Fibroblast of villous mesenchyme (primary cell): Measurements from ENCODE around the gene SLC24A3. TPM values are rescaled to one million over a fixed set of nuclear protein-coding genes. Genes with fewer than 3 reads are reported as not detected.

Experiments used
- DNase-seq: peaks from one replicate; pipeline ENCODE4 v3.0.0-alpha.2; 2010; ENCODE audit warnings: low read depth
- H3K4me3 ChIP-seq: 2 replicates; pipeline ENCODE4 v1.5.1; 2011; ENCODE audit warnings: low read depth, mild to moderate bottlenecking, low read length
- CTCF ChIP-seq: IDR thresholded peaks from 2 replicates; pipeline ENCODE4 v1.5.1; 2012; ENCODE audit warnings: low read depth, mild to moderate bottlenecking, low read length; ENCODE audit not compliant: insufficient read depth
- total RNA-seq: library from RNA; depleted of rRNA; stranded (reverse); fragments of >200 nt; gene quantifications from 2 replicates; pipeline ENCODE4 v1.2.3, GENCODE V29; 2012

SLC24A3 gene
- total RNA-seq, 1 donor = 0.86 TPM

GRCh38 chr20:19510611-19511010 is 298.2 kb downstream of the SLC24A3 start:
- TF ChIP-seq CTCF = no peak
- H3K4me3 ChIP-seq = no peak overlapping the region
- no peak for DNase-seq

GRCh38 chr20:19511931-19512330 is 299.5 kb downstream of the SLC24A3 start:
- TF ChIP-seq CTCF = no peak
- no peak for DNase-seq
- no peak overlapping the region for H3K4me3 ChIP-seq

DNA sequence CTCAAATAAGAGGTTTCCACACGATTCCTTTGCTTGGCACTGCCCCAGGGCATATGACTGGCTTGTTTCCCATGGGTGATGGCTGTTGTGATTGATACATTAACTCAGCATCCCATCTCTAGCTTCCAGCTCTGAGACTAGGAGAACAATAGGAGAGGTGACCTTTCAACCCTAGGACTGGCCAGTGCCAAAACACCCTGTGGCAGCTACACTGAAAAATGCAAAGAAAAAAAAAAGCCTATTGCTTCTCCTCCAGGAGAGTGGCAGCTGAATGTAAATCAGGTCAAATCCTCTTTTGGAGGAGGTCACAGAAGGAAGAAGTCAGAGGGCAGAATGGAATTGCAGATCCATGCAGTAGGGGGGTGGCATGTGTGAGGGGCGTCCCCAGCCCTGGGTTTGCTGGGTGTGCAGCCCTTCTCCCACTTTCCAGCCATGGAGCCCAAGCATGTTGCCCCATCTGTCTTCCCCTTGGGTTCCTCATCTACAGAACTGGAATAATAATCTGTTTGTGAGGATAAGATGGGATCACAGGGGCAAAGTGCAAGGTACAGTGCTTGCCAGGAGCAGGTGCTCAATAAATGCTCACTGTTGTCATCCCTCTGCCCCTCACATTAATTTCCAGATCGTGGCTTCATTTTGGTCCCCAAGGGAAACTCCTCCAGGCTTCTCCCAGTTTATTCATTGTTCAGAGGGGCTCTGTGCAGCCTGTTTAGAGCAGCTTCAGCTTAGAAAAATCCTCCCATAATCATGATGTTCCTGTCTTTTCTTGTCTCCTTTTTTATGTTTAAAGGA is 300.6 kb downstream of the SLC24A3 start:
- TF ChIP-seq CTCF = no peak
- H3K4me3 ChIP-seq = no peak overlapping the region
- DNase-seq = no peak

DNA sequence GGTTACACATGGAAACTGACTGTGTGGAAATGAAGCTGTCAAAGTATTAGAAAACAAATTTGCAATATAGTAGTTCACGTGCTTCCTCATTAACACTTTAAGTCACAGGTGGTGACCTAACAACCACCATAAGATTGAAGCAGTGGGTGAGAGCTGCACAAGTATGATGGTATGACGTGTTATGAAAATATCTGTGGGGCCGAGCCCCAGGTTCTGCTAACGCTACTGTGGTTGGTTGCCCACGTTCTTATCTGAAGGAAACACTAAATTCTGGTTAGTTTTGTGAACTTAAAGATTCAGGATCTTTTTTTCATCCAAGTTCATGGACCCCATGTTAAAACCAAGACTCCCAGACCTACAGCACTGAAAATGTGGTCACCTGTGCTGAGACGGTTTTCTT is 302.6 kb downstream of the SLC24A3 start:
- no peak for TF ChIP-seq CTCF
- DNase-seq = no peak
- no peak overlapping the region for H3K4me3 ChIP-seq

GRCh38 chr20:19519466-19519865 is 307.0 kb downstream of the SLC24A3 start:
- no peak for DNase-seq
- H3K4me3 ChIP-seq = no peak overlapping the region
- no peak for TF ChIP-seq CTCF

DNA sequence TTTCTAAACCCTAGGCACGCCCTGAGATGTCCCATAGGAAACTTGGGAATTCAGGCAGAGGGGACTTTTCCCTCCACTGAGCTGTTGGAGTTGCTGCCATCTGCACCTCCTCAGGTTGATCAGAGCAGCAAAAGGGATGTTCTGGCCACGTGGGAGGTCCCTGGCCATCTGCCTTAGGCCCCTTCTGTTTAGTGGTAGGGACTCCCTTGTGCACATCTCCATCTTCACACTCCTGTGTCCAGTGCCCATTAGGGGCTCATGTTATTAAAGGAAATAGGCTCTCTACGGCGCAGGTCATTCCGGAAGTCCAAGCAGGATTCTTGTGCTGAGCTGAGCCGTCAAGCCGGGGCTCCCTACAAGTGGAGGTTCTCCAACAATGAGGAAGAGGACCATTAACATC is 307.8 kb downstream of the SLC24A3 start:
- DNase-seq = no peak
- H3K4me3 ChIP-seq = no peak overlapping the region
- no peak for TF ChIP-seq CTCF

- DNase-seq = no peak
- no peak overlapping the region for H3K4me3 ChIP-seq
- TF ChIP-seq CTCF = no peak
These were observed 309.8 kb downstream of the SLC24A3 start for GRCh38 chr20:19522071-19522801.
